CD4-positive, alpha-beta T cell (primary cell): ENCODE measurements around the gene DHCR24. TPM values are rescaled to one million over a fixed set of nuclear protein-coding genes. Genes with fewer than 3 reads are reported as not detected.

Experiments used
- ATAC-seq: fragments of 200-7000 bp; cut with Tn5 transposase; one replicate; pipeline ENCODE4 v1.10.0; 2022; ENCODE audit warnings: mild to moderate bottlenecking; ENCODE audit not compliant: poor library complexity
- CTCF ChIA-PET: fragments of 350-600 bp; sonication (Branson Sonifier 250); formaldehyde crosslinking; loops from one replicate; lab custom pipeline; 2021; ENCODE audit warnings: antibody characterized with exemption, inconsistent platforms; lab: Charles Lee
- POLR2A ChIA-PET: fragments of 350-600 bp; sonication (Branson Sonifier 250); formaldehyde crosslinking; loops from one replicate; lab custom pipeline; 2021; ENCODE audit warnings: antibody characterized with exemption, inconsistent platforms; lab: Charles Lee
- DNase-seq, 14 experiments: peaks; one replicate each; pipeline ENCODE4 v3.0.0-alpha.2; 2013 to 2020; ENCODE audit warnings: mixed read lengths in 2 of 14
- H3K27ac ChIP-seq, 2 donors: one replicate each; pipeline versions ENCODE4 v1.5.1 to v1.7.0; 2013; ENCODE audit warnings: low read length in 2 of 2, low read depth in 1 of 2, mild to moderate bottlenecking in 1 of 2
- H3K27me3 ChIP-seq, 2 experiments: 1 replicate in 1 of 2; 2 replicates in 1 of 2; pipeline versions ENCODE4 v1.6.1 to v1.7.0; 2013; ENCODE audit warnings: low read length in 2 of 2, control low read depth in 1 of 2, mild to moderate bottlenecking in 1 of 2, moderate library complexity in 1 of 2; ENCODE audit not compliant: insufficient read depth in 2 of 2, control insufficient read depth in 1 of 2
- H3K36me3 ChIP-seq: one replicate; pipeline ENCODE4 v1.6.1; 2013; ENCODE audit warnings: low read length, control low read depth; ENCODE audit not compliant: insufficient read depth
- H3K4me1 ChIP-seq: one replicate; pipeline ENCODE4 v1.6.1; 2013; ENCODE audit warnings: low read length, control low read depth; ENCODE audit not compliant: insufficient read depth
- H3K4me3 ChIP-seq: one replicate; pipeline ENCODE4 v1.5.1; 2013; ENCODE audit warnings: mild to moderate bottlenecking, low read length, moderate library complexity
- H3K9me3 ChIP-seq, 2 experiments: 1 replicate in 1 of 2; 2 replicates in 1 of 2; pipeline versions ENCODE4 v1.6.1 to v1.7.0; 2013; ENCODE audit warnings: low read length in 2 of 2, mild to moderate bottlenecking in 2 of 2, control low read depth in 1 of 2, moderate library complexity in 1 of 2; ENCODE audit not compliant: control insufficient read depth in 1 of 2, insufficient read depth in 1 of 2
- H3K27ac Mint-ChIP-seq: one replicate; pipeline ENCODE4 v1.8.0; 2020; ENCODE audit warnings: mixed read lengths
- H3K27me3 Mint-ChIP-seq: one replicate; pipeline ENCODE4 v1.8.0; 2021; ENCODE audit warnings: mixed read lengths
- H3K36me3 Mint-ChIP-seq: one replicate; pipeline ENCODE4 v1.8.0; 2021; ENCODE audit warnings: low read depth, mixed read lengths
- H3K4me1 Mint-ChIP-seq: one replicate; pipeline ENCODE4 v1.8.0; 2021; ENCODE audit warnings: low read depth, mixed read lengths
- H3K4me3 Mint-ChIP-seq: one replicate; pipeline ENCODE4 v1.8.0; 2020; ENCODE audit warnings: mild to moderate bottlenecking, mixed read lengths
- H3K9me3 Mint-ChIP-seq: one replicate; pipeline ENCODE4 v1.8.0; 2020; ENCODE audit warnings: mixed read lengths
- intact Hi-C, 2 experiments: fragments of 100-400 bp; cut with DNase I in 1 of 2; cut with micrococcal nuclease in 1 of 2; formaldehyde crosslinking; loops; one replicate each; pipeline versions ENCODE4 v1.15.1 to v1.9.0; 2023 to 2025; cut with DNase I, micrococcal nuclease
- total RNA-seq, 174 experiments: library from RNA in 2 of 174; stranded (reverse) in 2 of 174; gene quantifications; one replicate each; pipeline ENCODE4 v1.2.3 and lab custom pipeline; 2021 to 2026
- TF ChIP-seq, protein P1 (sequence below): fragments of 200-600 bp; IDR thresholded peaks from one replicate; pipeline ENCODE4 v1.8.0; 2022; ENCODE audit warnings: antibody characterized with exemption, mild to moderate bottlenecking

DHCR24 gene
- total RNA-seq, 2 experiments from 2014 or later = 0.34 to 0.55 TPM

GRCh38 chr1:54871275-54872035 lies 15.5 kb downstream of the DHCR24 start:
- intact Hi-C loops = no loop called here
- Mint-ChIP-seq H3K9me3 (no peaks in the 10 kb centered on the region), H3K4me3 (no peak overlapping the region), H3K36me3 (peaks cover 14% of the 10 kb centered on the region), H3K27me3 (no peaks in the 10 kb centered on the region), H3K4me1 (no peaks in the 10 kb centered on the region), H3K27ac (no peak overlapping the region)
- peaks cover 20% of the 10 kb centered on the region for H3K36me3 ChIP-seq
- H3K4me1 ChIP-seq = no peaks in the 10 kb centered on the region
- no peaks in the 10 kb centered on the region for H3K9me3 ChIP-seq
- no peak for ATAC-seq
- no peak overlapping the region for H3K4me3 ChIP-seq
- no peaks in the 10 kb centered on the region for H3K27me3 ChIP-seq
- H3K27ac ChIP-seq = no peak overlapping the region
- DNase-seq = no peak
- ChIA-PET POLR2A (interaction anchor here (0.6 kb wide), 1 partner anchor 13 kb away, joined by 3 read pairs; no protein-coding TSS in a partner anchor), CTCF (no interaction called here)
- TF ChIP-seq, protein P1, sequence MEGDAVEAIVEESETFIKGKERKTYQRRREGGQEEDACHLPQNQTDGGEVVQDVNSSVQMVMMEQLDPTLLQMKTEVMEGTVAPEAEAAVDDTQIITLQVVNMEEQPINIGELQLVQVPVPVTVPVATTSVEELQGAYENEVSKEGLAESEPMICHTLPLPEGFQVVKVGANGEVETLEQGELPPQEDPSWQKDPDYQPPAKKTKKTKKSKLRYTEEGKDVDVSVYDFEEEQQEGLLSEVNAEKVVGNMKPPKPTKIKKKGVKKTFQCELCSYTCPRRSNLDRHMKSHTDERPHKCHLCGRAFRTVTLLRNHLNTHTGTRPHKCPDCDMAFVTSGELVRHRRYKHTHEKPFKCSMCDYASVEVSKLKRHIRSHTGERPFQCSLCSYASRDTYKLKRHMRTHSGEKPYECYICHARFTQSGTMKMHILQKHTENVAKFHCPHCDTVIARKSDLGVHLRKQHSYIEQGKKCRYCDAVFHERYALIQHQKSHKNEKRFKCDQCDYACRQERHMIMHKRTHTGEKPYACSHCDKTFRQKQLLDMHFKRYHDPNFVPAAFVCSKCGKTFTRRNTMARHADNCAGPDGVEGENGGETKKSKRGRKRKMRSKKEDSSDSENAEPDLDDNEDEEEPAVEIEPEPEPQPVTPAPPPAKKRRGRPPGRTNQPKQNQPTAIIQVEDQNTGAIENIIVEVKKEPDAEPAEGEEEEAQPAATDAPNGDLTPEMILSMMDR = no peak

GRCh38 chr1:54870869-54871268 lies 16.1 kb downstream of the DHCR24 start:
- H3K27ac ChIP-seq = no peak overlapping the region
- TF ChIP-seq, protein P1 = no peak
- ATAC-seq = no peak
- CTCF ChIA-PET = no interaction called here
- DNase-seq = no peak
- intact Hi-C loops = no loop called here
- Mint-ChIP-seq H3K4me3 (no peak overlapping the region), H3K4me1 (no peaks in the 10 kb centered on the region), H3K9me3 (no peaks in the 10 kb centered on the region), H3K27me3 (no peaks in the 10 kb centered on the region), H3K36me3 (peaks cover 14% of the 10 kb centered on the region), H3K27ac (no peak overlapping the region)
- peaks cover 20% of the 10 kb centered on the region for H3K36me3 ChIP-seq
- H3K4me1 ChIP-seq = no peaks in the 10 kb centered on the region
- POLR2A ChIA-PET = no interaction called here
- H3K27me3 ChIP-seq = no peaks in the 10 kb centered on the region
- H3K9me3 ChIP-seq = no peaks in the 10 kb centered on the region
- H3K4me3 ChIP-seq = no peak overlapping the region

DNA sequence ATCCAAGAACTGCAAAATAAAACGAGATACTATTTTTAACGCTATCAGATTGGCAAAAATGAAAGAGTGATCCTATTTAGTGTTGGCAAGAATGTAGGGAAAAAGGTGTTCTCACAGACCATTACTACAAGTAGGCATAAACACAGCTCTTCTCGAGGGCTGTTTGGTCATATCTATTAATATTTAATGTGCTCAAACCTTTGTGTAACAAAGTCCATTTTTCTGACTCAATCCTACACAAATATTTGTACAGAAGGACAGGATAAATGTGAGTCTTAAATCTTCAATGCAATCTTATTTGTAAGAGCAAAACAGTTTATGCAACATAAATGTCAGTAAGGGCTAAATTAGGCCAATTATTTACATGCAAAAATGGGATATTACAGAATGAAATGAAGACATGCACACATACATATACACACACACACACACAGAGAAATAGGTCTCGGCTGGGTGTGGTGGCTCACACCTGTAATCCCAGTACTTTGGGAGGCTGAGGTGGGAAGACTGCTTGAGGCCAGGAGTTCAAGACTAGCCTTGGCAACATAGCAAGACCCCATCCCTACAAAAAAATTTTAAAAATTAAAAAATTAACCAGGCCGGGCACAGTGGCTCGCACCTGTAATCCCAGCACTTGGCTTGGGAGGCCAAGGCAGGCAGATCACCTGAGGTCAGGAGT lies 17.7 kb downstream of the DHCR24 start:
- H3K4me1 Mint-ChIP-seq = no peaks in the 10 kb centered on the region
- H3K27me3 Mint-ChIP-seq = no peaks in the 10 kb centered on the region
- DNase-seq = no peak
- peaks cover 19% of the 10 kb centered on the region for H3K36me3 ChIP-seq
- H3K27me3 ChIP-seq = no peaks in the 10 kb centered on the region
- ATAC-seq = no peak
- CTCF ChIA-PET = no interaction called here
- no peak overlapping the region for H3K27ac Mint-ChIP-seq
- no peak overlapping the region for H3K4me3 ChIP-seq
- peaks cover 7% of the 10 kb centered on the region for H3K36me3 Mint-ChIP-seq
- H3K27ac ChIP-seq = no peak overlapping the region
- no peaks in the 10 kb centered on the region for H3K4me1 ChIP-seq
- intact Hi-C loops = no loop called here
- no peak overlapping the region for H3K4me3 Mint-ChIP-seq
- POLR2A ChIA-PET = no interaction called here
- H3K9me3 Mint-ChIP-seq = no peaks in the 10 kb centered on the region
- H3K9me3 ChIP-seq = no peaks in the 10 kb centered on the region
- TF ChIP-seq, protein P1 = no peak
